Measurements from ENCODE around the gene DLX2. TPM values are rescaled to one million over a fixed set of nuclear protein-coding genes. Genes with fewer than 3 reads are reported as not detected.

DLX2 gene
- total RNA-seq, 1 donor from 2014 or later: 0.28 TPM

DNA sequence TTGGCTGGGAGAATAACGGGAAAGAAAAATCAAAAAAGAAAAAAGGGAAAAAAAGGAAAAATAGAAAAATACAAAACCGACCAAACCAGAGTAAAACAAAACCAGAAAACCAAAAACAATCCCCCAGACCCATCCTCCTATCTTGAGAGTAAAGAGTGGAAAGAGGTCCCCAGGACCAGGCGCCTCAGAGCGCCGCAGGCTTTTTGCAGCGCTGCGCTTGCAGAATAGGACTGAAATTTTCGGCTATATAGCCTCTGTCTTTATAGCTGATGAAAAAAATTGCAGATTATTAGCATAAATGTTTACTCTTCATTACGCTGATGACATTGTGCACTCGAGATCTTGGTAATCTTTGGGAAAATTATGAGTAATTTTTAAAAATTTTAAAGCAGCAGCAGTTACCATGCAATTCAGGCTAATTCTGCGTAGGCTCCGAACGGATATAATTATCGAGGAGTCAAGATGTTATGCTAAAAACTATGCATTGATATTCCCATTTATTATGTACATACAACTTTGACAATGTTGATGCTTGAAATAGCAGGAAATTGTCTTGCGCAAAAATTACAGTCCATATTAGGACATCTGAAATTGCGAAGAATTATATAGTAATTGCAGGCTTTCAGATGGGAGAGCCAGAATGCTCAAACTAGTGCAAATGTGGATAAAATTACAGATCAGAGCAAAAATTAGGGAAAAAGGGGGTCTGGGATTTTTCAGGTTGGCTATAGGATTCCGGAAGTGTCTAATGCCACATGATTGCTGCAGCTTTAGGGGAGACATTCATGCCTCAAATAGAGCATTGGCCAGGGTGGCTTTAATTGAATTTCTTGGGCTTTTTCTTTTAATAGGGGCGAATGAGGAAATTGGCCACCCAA lies 9.0 kb downstream of the DLX2 start:
- TF ChIP-seq, protein P1, sequence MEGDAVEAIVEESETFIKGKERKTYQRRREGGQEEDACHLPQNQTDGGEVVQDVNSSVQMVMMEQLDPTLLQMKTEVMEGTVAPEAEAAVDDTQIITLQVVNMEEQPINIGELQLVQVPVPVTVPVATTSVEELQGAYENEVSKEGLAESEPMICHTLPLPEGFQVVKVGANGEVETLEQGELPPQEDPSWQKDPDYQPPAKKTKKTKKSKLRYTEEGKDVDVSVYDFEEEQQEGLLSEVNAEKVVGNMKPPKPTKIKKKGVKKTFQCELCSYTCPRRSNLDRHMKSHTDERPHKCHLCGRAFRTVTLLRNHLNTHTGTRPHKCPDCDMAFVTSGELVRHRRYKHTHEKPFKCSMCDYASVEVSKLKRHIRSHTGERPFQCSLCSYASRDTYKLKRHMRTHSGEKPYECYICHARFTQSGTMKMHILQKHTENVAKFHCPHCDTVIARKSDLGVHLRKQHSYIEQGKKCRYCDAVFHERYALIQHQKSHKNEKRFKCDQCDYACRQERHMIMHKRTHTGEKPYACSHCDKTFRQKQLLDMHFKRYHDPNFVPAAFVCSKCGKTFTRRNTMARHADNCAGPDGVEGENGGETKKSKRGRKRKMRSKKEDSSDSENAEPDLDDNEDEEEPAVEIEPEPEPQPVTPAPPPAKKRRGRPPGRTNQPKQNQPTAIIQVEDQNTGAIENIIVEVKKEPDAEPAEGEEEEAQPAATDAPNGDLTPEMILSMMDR (IDR thresholded peaks at IDR 0.05; ENCODE audit: unreplicated experiment): no peak
- no peaks in the 10 kb centered on the region for H3K9me3 Mint-ChIP-seq (ENCODE audit: unreplicated experiment)
- peaks cover 45% of the 10 kb centered on the region for H3K27me3 Mint-ChIP-seq (ENCODE audit: unreplicated experiment)
- peak overlapping the region; percentile 85 for H3K4me3 Mint-ChIP-seq (ENCODE audit: unreplicated experiment)
- peaks cover 22% of the 10 kb centered on the region for H3K4me1 Mint-ChIP-seq (ENCODE audit: unreplicated experiment)
- H3K27ac Mint-ChIP-seq (ENCODE audit: unreplicated experiment): peak overlapping the region; percentile 45
- DNase-seq (ENCODE audit: low spot score): no peak
- peaks cover 11% of the 10 kb centered on the region for H3K36me3 Mint-ChIP-seq (ENCODE audit: low read depth, unreplicated experiment)

DNA sequence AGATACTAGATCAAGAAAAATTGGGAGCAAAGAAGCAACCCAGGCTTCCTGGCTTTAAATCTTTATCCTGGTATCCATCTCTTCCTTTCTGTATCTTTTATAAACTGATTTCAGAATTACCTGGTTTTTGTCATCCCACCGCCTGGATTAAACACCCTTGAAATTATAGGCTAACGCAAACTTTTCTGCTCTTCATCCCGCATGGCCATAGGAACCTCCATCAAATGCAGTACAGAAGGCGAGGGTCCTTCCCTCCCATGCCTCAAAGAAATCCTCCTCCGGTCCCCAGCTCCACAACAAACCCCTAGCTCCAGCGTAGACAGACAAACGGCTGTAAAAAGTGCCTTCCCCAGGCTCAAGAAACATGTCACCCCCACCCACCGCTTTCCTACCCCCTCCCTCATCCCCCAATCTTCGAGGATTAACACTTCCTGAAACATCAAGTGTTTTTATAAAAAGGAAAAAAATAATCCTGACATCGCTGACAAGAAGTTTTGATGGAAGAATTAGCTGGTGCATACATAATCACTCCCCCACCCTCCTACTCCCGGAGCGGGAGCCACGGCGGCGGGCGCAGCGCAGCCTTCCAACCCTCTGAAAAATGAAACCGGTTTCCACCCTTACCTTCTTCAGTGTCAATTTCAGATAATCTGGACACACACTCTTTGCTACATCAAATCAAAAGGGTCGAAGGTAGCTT lies 9.8 kb downstream of the DLX2 start:
- Mint-ChIP-seq H3K4me1 (ENCODE audit: unreplicated experiment) (peaks cover 25% of the 10 kb centered on the region), H3K27ac (ENCODE audit: unreplicated experiment) (no peak overlapping the region), H3K36me3 (ENCODE audit: low read depth, unreplicated experiment) (peaks cover 8% of the 10 kb centered on the region), H3K9me3 (ENCODE audit: unreplicated experiment) (no peaks in the 10 kb centered on the region), H3K27me3 (ENCODE audit: unreplicated experiment) (peaks cover 47% of the 10 kb centered on the region), H3K4me3 (ENCODE audit: unreplicated experiment) (no peak overlapping the region)
- DNase-seq (ENCODE audit: low spot score): no peak
- TF ChIP-seq, protein P1 (IDR thresholded peaks at IDR 0.05; ENCODE audit: unreplicated experiment): no peak

DNA sequence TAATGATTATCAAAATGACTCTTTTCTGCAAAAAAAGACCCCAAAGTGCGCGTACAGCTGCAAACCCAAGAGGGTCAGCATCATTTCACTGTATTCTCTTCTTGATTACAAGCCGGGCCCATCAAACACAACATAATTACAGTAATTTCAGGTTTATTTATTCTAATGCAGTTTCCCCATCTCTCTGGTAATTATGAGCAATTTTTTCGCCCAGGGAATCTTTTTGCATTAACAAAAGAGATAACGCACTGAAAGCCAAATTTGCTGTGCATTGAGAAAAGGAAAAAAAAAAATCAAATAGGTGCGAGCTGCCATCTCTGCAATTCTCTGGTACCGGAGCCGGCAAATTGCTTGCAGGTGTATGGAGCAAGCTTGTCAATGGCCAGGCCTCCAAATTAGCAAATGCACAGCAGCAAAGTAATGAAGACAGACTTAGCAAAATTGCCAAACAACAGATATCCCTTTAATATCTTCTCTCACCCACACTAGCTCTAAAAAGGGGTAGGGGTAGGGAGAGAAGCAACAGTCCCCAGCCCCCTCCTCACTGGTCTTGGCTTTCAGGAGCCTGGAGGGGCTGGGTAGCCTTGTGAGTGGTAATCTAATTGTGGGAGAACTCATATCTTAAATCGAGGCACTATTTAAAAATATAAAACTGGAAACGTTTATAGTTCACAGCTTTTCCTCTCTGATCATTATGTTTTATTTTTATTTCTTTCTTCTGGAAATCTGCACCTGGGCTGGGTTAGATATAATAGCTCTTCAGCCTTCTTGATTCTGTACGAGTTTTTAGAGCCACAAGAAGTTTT lies 10.7 kb downstream of the DLX2 start:
- TF ChIP-seq, protein P1 (IDR thresholded peaks at IDR 0.05; ENCODE audit: unreplicated experiment): no peak
- Mint-ChIP-seq H3K27me3 (ENCODE audit: unreplicated experiment) (peaks cover 43% of the 10 kb centered on the region), H3K9me3 (ENCODE audit: unreplicated experiment) (no peaks in the 10 kb centered on the region), H3K4me1 (ENCODE audit: unreplicated experiment) (peaks cover 31% of the 10 kb centered on the region), H3K36me3 (ENCODE audit: low read depth, unreplicated experiment) (peaks cover 8% of the 10 kb centered on the region), H3K27ac (ENCODE audit: unreplicated experiment) (no peak overlapping the region), H3K4me3 (ENCODE audit: unreplicated experiment) (no peak overlapping the region)
- no peak for DNase-seq (ENCODE audit: low spot score)

DNA sequence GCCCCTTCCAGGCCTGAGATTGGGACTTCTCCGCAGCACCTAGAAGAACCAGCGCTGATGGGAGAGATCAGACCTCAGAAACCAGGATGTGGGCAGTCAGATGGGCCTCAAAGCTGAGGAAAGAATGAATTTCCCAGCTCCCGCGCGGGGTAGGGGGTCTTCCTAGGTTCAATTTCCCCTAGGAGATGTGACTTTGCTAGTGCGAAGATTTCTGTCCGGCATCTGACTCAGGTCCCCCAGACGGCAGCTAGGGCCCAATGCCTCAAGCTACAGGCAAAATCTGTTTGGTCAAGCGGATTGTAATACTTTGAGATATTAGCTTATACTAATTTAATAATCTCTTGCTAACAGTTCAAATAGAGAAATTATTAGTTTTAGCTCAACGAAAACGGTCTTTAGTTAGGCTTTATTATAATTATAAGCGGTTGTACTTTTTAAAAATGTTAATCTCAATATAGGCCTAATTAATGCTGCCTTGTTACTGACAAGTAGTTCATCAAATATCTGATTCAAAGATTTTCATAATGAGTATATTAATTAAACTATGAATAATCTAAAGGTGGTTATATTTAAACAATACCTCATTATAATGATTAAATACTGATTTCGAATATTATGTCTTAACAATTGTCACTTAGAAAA lies 11.6 kb downstream of the DLX2 start:
- H3K4me3 Mint-ChIP-seq (ENCODE audit: unreplicated experiment): no peak overlapping the region
- DNase-seq (ENCODE audit: low spot score): no peak
- H3K27me3 Mint-ChIP-seq (ENCODE audit: unreplicated experiment): peaks cover 44% of the 10 kb centered on the region
- peaks cover 8% of the 10 kb centered on the region for H3K36me3 Mint-ChIP-seq (ENCODE audit: low read depth, unreplicated experiment)
- H3K9me3 Mint-ChIP-seq (ENCODE audit: unreplicated experiment): no peaks in the 10 kb centered on the region
- H3K27ac Mint-ChIP-seq (ENCODE audit: unreplicated experiment): no peak overlapping the region
- TF ChIP-seq, protein P1 (IDR thresholded peaks at IDR 0.05; ENCODE audit: unreplicated experiment): no peak
- H3K4me1 Mint-ChIP-seq (ENCODE audit: unreplicated experiment): peaks cover 33% of the 10 kb centered on the region
